ENCODE measurements around the gene BACH2. TPM values are rescaled to one million over a fixed set of nuclear protein-coding genes. Genes with fewer than 3 reads are reported as not detected.

Gene BACH2
- polyA plus RNA-seq, 1 of the 3 experiments (the other 2 are of a cell fraction) = 0.46 TPM

DNA sequence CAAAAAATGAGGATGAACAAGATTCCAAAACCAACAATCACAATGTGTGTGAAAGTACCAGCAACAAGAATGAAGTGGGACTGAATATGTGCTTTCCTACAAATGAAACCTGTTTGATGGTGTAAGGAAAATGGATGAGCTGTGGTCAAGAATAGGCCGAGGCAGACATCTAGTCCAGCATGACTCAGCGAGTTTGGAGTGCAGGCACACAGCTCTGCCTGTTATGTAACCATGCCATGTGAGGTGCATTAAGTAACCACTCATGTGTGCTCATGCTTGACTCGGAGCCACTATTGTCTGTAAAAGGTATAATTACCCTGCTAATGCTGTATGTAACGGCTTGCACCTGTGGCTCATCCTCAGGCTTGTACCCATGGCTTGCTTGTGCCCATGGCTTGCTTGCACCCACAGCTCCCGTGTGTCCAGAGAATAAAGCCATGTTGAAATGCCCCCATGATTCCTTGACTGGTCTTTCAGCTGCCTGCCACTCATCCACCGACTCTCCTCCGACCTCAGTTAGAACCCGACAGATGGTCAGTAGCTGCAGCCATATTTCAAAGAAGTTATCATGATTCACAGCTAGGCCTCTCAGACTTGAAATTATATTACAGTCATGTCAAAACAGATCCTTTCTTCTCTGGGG is 98.7 kb downstream of the BACH2 start:
- Histone ChIP-seq H3F3A (replicated peaks; ENCODE audit: insufficient read depth) (peaks cover 13% of the 10 kb centered on the region), H3K27ac (ENCODE audit: low read depth in 2 of 2, low read length in 1 of 2) (no peak overlapping the region; a peak in 1 of 4 replicates), H3K4me3 (ENCODE audit: low read depth in 2 of 2, low read length in 1 of 2) (no peak overlapping the region; a peak in 1 of 4 replicates), H3K9ac (no peak overlapping the region), H3K4me2 (no peak overlapping the region), H3K36me3 (replicated peaks in 1 of 2; ENCODE audit: control insufficient read depth in 1 of 2, insufficient read depth in 2 of 2, low read length in 1 of 2) (no peaks in the 10 kb centered on the region), H3K4me1 (ENCODE audit: control insufficient read depth in 1 of 2, insufficient read depth in 2 of 2, low read depth in 1 of 2, low read length in 1 of 2) (peaks cover 9 to 30% of the 10 kb centered on the region in 2 experiments; a peak in 2 of 4 replicates), H2AFZ (ENCODE audit: low read depth) (no peak overlapping the region), H3K9me3 (no peaks in the 10 kb centered on the region), H4K20me1 (ENCODE audit: insufficient read depth) (no peaks in the 10 kb centered on the region), H3K79me2 (ENCODE audit: insufficient read depth) (no peaks in the 10 kb centered on the region), H3K27me3 (ENCODE audit: insufficient read depth) (no peaks in the 10 kb centered on the region), H3K9me2 (no peaks in the 10 kb centered on the region)
- DNase-seq = no peak
- ChIA-PET POLR2A (no interaction called here), CTCF (interaction anchor here (0.6 to 0.7 kb wide), 2 partner anchors 52 to 228 kb away, joined by 3 to 4 read pairs; no protein-coding TSS in a partner anchor)
- TF ChIP-seq REST (IDR thresholded peaks at IDR 0.05; ENCODE audit: low read depth, low read length) (no peak), USF2 (IDR thresholded peaks at IDR 0.05; ENCODE audit: borderline replicate concordance, low read depth, low read length) (no peak), SIN3A (IDR thresholded peaks at IDR 0.05; ENCODE audit: borderline replicate concordance, low read depth, low read length) (no peak), FOXM1 (IDR thresholded peaks at IDR 0.05; ENCODE audit: low read depth) (no peak), TEAD4 (IDR thresholded peaks at IDR 0.05; ENCODE audit: borderline replicate concordance, insufficient read depth) (no peak), TAF1 (IDR thresholded peaks at IDR 0.05; ENCODE audit: borderline replicate concordance, low read depth, low read length) (no peak), FOSL2 (IDR thresholded peaks at IDR 0.05; ENCODE audit: borderline replicate concordance, low read depth) (no peak), MEF2A (IDR thresholded peaks at IDR 0.05; ENCODE audit: borderline replicate concordance, low read depth) (no peak), GATA2 (CRISPR knock-in tag; IDR thresholded peaks at IDR 0.05) (no peak), FOXJ3 (CRISPR knock-in tag; IDR thresholded peaks at IDR 0.05) (no peak)
- WGBS (ENCODE audit: low lambda C conversion rate) = 82% methylated on average over 8 of the region's 8 CpGs

Data from SK-N-SH (cell line).